Gastrocnemius medialis (tissue), 4 donors: ENCODE measurements around the gene DEK. TPM values are rescaled to one million over a fixed set of nuclear protein-coding genes. Genes with fewer than 3 reads are reported as not detected.

Experiments
- ATAC-seq, 2 donors: fragments of 150-250 bp; one replicate each; pipeline ENCODE4 v1.9.1; 2016
- DNase-seq, 2 donors: peaks; one replicate each; pipeline ENCODE4 v3.0.0-alpha.2; 2019
- H3K27ac ChIP-seq, 4 donors: fragments of 200-600 bp; sonication (generic); 1 replicate in 1 of 4; 2 replicates in 3 of 4; pipeline ENCODE4 v1.5.1; 2016 to 2018; ENCODE audit warnings: mild to moderate bottlenecking in 2 of 4, moderate library complexity in 1 of 4
- H3K27me3 ChIP-seq, 3 donors: fragments of 200-600 bp; sonication (generic) in 2 of 3; 1 replicate in 1 of 3; 2 replicates in 2 of 3; pipeline versions ENCODE4 v1.5.1 to v1.6.0; 2016 to 2019; ENCODE audit warnings: mild to moderate bottlenecking in 1 of 3, moderate library complexity in 1 of 3
- H3K36me3 ChIP-seq, 2 donors: fragments of 200-600 bp; sonication (generic) in 1 of 2; one replicate each; pipeline ENCODE4 v1.5.1; 2017 to 2018
- H3K4me1 ChIP-seq, 2 donors: fragments of 200-600 bp; sonication (generic) in 1 of 2; one replicate each; pipeline ENCODE4 v1.5.1; 2016 to 2017; ENCODE audit warnings: mild to moderate bottlenecking in 2 of 2
- H3K4me3 ChIP-seq, 4 donors: fragments of 200-600 bp; sonication (generic) in 3 of 4; 1 replicate in 1 of 4; 2 replicates in 3 of 4; pipeline ENCODE4 v1.5.1; 2016 to 2019; ENCODE audit warnings: mild to moderate bottlenecking in 2 of 4
- H3K9me3 ChIP-seq, 3 donors: fragments of 200-600 bp; sonication (generic) in 2 of 3; 1 replicate in 1 of 3; 2 replicates in 2 of 3; pipeline ENCODE4 v1.5.1; 2016 to 2019
- CTCF ChIP-seq, 5 experiments: fragments of 450-650 bp in 3 of 5; fragments of 200-600 bp in 2 of 5; sonication (generic) in 2 of 5; IDR thresholded peaks in 4 of 5; conservative IDR thresholded peaks in 1 of 5; 1 replicate in 4 of 5; 2 replicates in 1 of 5; pipeline ENCODE4 v1.5.1; 2016 to 2019; ENCODE audit warnings: antibody characterized with exemption in 5 of 5, mild to moderate bottlenecking in 3 of 5, moderate library complexity in 3 of 5
- POLR2A ChIP-seq, 2 donors: fragments of 450-650 bp; IDR thresholded peaks; one replicate each; pipeline ENCODE4 v1.6.1; 2017; ENCODE audit warnings: antibody characterized with exemption in 2 of 2, mild to moderate bottlenecking in 2 of 2, moderate library complexity in 2 of 2
- in situ Hi-C, 4 donors: fragments of 200-750 bp; cut with MboI; loops; one replicate each; pipeline versions ENCODE4 v1.15.0 to v1.8.0; 2017; ENCODE audit warnings: low sequenced_read_pairs in 4 of 4
- intact Hi-C: fragments of 100-400 bp; cut with DNase I; formaldehyde crosslinking; loops from one replicate; pipeline ENCODE4 v1.15.1; 2023; ENCODE audit warnings: low total_unique reads
- total RNA-seq, 4 donors: library from RNA; depleted of rRNA; stranded (reverse); fragments of >200 nt; gene quantifications; one replicate each; pipeline versions ENCODE4 v1.1.0 to v1.2.3, GENCODE V29; 2016

DEK gene
- total RNA-seq, 4 donors from 2014 or later = 60.5 to 134 (median 105) TPM

GRCh38 chr6:18248698-18249097 is 15.6 kb downstream of the DEK start:
- DNase-seq (no peak), ATAC-seq (no peak)
- Histone ChIP-seq H3K4me3 (no peak overlapping the region), H3K4me1 (peaks cover 0 to 7% of the 10 kb centered on the region in 2 donors), H3K27me3 (no peaks in the 10 kb centered on the region), H3K27ac (no peak overlapping the region), H3K36me3 (peaks cover 0 to 46% of the 10 kb centered on the region in 2 donors), H3K9me3 (no peaks in the 10 kb centered on the region)
- in situ Hi-C loops = no loop called here
- intact Hi-C loops = no loop called here
- TF ChIP-seq CTCF (IDR thresholded peaks at IDR 0.05 in 4 of 5, conservative IDR thresholded peaks at IDR 0.05 in 1 of 5) = no peak
- no peak for TF ChIP-seq POLR2A (IDR thresholded peaks at IDR 0.05)

- Histone ChIP-seq H3K36me3 (peaks cover 0 to 41% of the 10 kb centered on the region in 2 donors), H3K9me3 (no peaks in the 10 kb centered on the region), H3K27ac (no peak overlapping the region), H3K4me3 (no peak overlapping the region), H3K4me1 (peaks cover 0 to 7% of the 10 kb centered on the region in 2 donors), H3K27me3 (no peaks in the 10 kb centered on the region)
- TF ChIP-seq POLR2A (IDR thresholded peaks at IDR 0.05) (no peak), CTCF (IDR thresholded peaks at IDR 0.05 in 4 of 5, conservative IDR thresholded peaks at IDR 0.05 in 1 of 5) (no peak)
- no peak for DNase-seq
- intact Hi-C loops = no loop called here
- in situ Hi-C loops = no loop called here
- no peak for ATAC-seq
Measured at GRCh38 chr6:18247002-18247401, 17.3 kb downstream of the DEK start.

GRCh38 chr6:18246205-18246604 is 18.1 kb downstream of the DEK start:
- Histone ChIP-seq H3K4me3 (no peak overlapping the region), H3K4me1 (peaks cover 0 to 7% of the 10 kb centered on the region in 2 donors), H3K9me3 (no peaks in the 10 kb centered on the region), H3K27ac (no peak overlapping the region), H3K36me3 (peaks cover 0 to 33% of the 10 kb centered on the region in 2 donors), H3K27me3 (no peaks in the 10 kb centered on the region)
- no peak for DNase-seq
- TF ChIP-seq CTCF (IDR thresholded peaks at IDR 0.05 in 4 of 5, conservative IDR thresholded peaks at IDR 0.05 in 1 of 5) (no peak), POLR2A (IDR thresholded peaks at IDR 0.05) (no peak)
- intact Hi-C loops (no loop called here), in situ Hi-C loops (no loop called here)
- no peak for ATAC-seq

GRCh38 chr6:18245642-18246041 is 18.7 kb downstream of the DEK start:
- intact Hi-C loops (no loop called here), in situ Hi-C loops (no loop called here)
- Histone ChIP-seq H3K4me3 (no peak overlapping the region), H3K4me1 (peaks cover 0 to 7% of the 10 kb centered on the region in 2 donors), H3K9me3 (no peaks in the 10 kb centered on the region), H3K27me3 (no peaks in the 10 kb centered on the region), H3K36me3 (peaks cover 0 to 30% of the 10 kb centered on the region in 2 donors), H3K27ac (no peak overlapping the region)
- ATAC-seq (no peak), DNase-seq (no peak)
- TF ChIP-seq CTCF (IDR thresholded peaks at IDR 0.05 in 4 of 5, conservative IDR thresholded peaks at IDR 0.05 in 1 of 5) (no peak), POLR2A (IDR thresholded peaks at IDR 0.05) (no peak)

GRCh38 chr6:18245079-18245478 is 19.3 kb downstream of the DEK start:
- intact Hi-C loops = no loop called here

More at GRCh38 chr6:18245079-18245478, 19.3 kb downstream of the DEK start:
- H3K27ac ChIP-seq = no peak overlapping the region
- H3K4me3 ChIP-seq = no peak overlapping the region
- no peaks in the 10 kb centered on the region for H3K27me3 ChIP-seq
- DNase-seq (no peak), ATAC-seq (no peak)
- H3K4me1 ChIP-seq = peaks cover 0 to 7% of the 10 kb centered on the region in 2 donors
- peaks cover 0 to 30% of the 10 kb centered on the region in 2 donors for H3K36me3 ChIP-seq
- in situ Hi-C loops = no loop called here
- no peak for TF ChIP-seq CTCF (IDR thresholded peaks at IDR 0.05 in 4 of 5, conservative IDR thresholded peaks at IDR 0.05 in 1 of 5)
- TF ChIP-seq POLR2A (IDR thresholded peaks at IDR 0.05) = no peak
- no peaks in the 10 kb centered on the region for H3K9me3 ChIP-seq
